Measurements from ENCODE around the gene CLIC4. TPM values are rescaled to one million over a fixed set of nuclear protein-coding genes. Genes with fewer than 3 reads are reported as not detected.
"Not testable (repeated sequence)": the region's sequence is repeated elsewhere in the genome, so short reads cannot be mapped to it uniquely, and the experiment has no call there.

Gene CLIC4
- total and polyA plus RNA-seq, 2 donors (not counting 1 experiment from before 2014, with no cell fraction given) = 28.5 to 123 TPM

GRCh38 chr1:24822887-24823286 lies 77.6 kb downstream of the CLIC4 start:
- H3K27me3 Mint-ChIP-seq = no peaks in the 10 kb centered on the region
- H3K4me2 ChIP-seq (replicated peaks; ENCODE audit: low read depth, low read length, poor library complexity, severe bottlenecking) = no peak overlapping the region
- no peaks in the 10 kb centered on the region for H3K27me3 ChIP-seq (replicated peaks in 1 of 4; ENCODE audit: control extremely low read depth in 1 of 4, control insufficient read depth in 3 of 4, insufficient read depth in 4 of 4, low read length in 3 of 4)
- H4K20me1 ChIP-seq (ENCODE audit: control insufficient read depth, insufficient read depth, low read length, poor library complexity, severe bottlenecking) = peaks cover 65% of the 10 kb centered on the region
- POLR2A ChIA-PET = interaction anchor here (0.7 to 1.2 kb wide), 2 partner anchors 19 to 314 kb away, joined by 6 to 8 read pairs; no protein-coding TSS in a partner anchor
- H3K4me3 Mint-ChIP-seq = no peak overlapping the region
- no peak overlapping the region for H3K27ac ChIP-seq (ENCODE audit: low read length in 2 of 2)
- CTCF ChIA-PET = interaction anchor here (0.7 to 16.1 kb wide), 5 partner anchors 8 to 154 kb away, joined by 3 to 579 read pairs (median 3); no protein-coding TSS in a partner anchor
- H3K79me2 ChIP-seq (ENCODE audit: control insufficient read depth, insufficient read depth, low read length) = peaks cover 83% of the 10 kb centered on the region
- TF ChIP-seq EZH2 (IDR thresholded peaks at IDR 0.05; ENCODE audit: borderline replicate concordance, insufficient read depth, low read depth, low read length, poor library complexity, severe bottlenecking) (no peak), CTCF (IDR thresholded peaks at IDR 0.05) (no peak)
- H3K4me1 ChIP-seq (ENCODE audit: control insufficient read depth in 2 of 2, insufficient read depth in 2 of 2, low read length in 2 of 2) = peaks cover 15 to 31% of the 10 kb centered on the region in 2 donors
- DNase-seq (no peak), ATAC-seq (ENCODE audit: low read depth) (no peak)
- H3K36me3 ChIP-seq (replicated peaks in 1 of 2; ENCODE audit: control extremely low read depth in 1 of 2, control insufficient read depth in 1 of 2, extremely low read depth in 1 of 2, insufficient read depth in 2 of 2, low read length in 1 of 2) = peaks cover 0 to 18% of the 10 kb centered on the region in 2 experiments
- no peak overlapping the region for H2AFZ ChIP-seq (ENCODE audit: insufficient read depth, low read depth, low read length, poor library complexity, severe bottlenecking)
- no peak overlapping the region for H3K4me3 ChIP-seq (ENCODE audit: control extremely low read depth in 1 of 5, extremely low read depth in 1 of 5, insufficient read depth in 1 of 5, low read depth in 2 of 5, low read length in 4 of 5)
- no peaks in the 10 kb centered on the region for H3K9me3 Mint-ChIP-seq (ENCODE audit: insufficient read depth)
- H3K27ac Mint-ChIP-seq = no peak overlapping the region
- intact Hi-C loops (cut with micrococcal nuclease) = no loop called here
- H3K4me1 Mint-ChIP-seq = peaks cover 63% of the 10 kb centered on the region
- peaks cover 0 to 4% (median 0%) of the 10 kb centered on the region in 3 donors for H3K9me3 ChIP-seq (ENCODE audit: control extremely low read depth in 1 of 3, control insufficient read depth in 2 of 3, insufficient read depth in 1 of 3, low read length in 2 of 3)
- H3K9ac ChIP-seq (ENCODE audit: low read length) = no peak overlapping the region

GRCh38 chr1:24823486-24823885 lies 78.2 kb downstream of the CLIC4 start:
- H3K9ac ChIP-seq (ENCODE audit: low read length); H2AFZ ChIP-seq (ENCODE audit: insufficient read depth, low read depth, low read length, poor library complexity, severe bottlenecking); H3K27ac ChIP-seq (ENCODE audit: low read length in 2 of 2); H3K4me3 ChIP-seq (ENCODE audit: control extremely low read depth in 1 of 5, extremely low read depth in 1 of 5, insufficient read depth in 1 of 5, low read depth in 2 of 5, low read length in 4 of 5); H3K9me3 Mint-ChIP-seq (ENCODE audit: insufficient read depth); H3K9me3 ChIP-seq (ENCODE audit: control extremely low read depth in 1 of 3, control insufficient read depth in 2 of 3, insufficient read depth in 1 of 3, low read length in 2 of 3); H3K27ac Mint-ChIP-seq; H3K27me3 Mint-ChIP-seq; H3K4me2 ChIP-seq (replicated peaks; ENCODE audit: low read depth, low read length, poor library complexity, severe bottlenecking); ATAC-seq (ENCODE audit: low read depth); DNase-seq; intact Hi-C loops (cut with micrococcal nuclease); H3K27me3 ChIP-seq (replicated peaks in 1 of 4; ENCODE audit: control extremely low read depth in 1 of 4, control insufficient read depth in 3 of 4, insufficient read depth in 4 of 4, low read length in 3 of 4); H3K4me3 Mint-ChIP-seq: not testable (repeated sequence)
- ChIA-PET POLR2A (interaction anchor here (0.6 to 1.2 kb wide), 4 partner anchors 9 to 315 kb away, joined by 3 to 8 read pairs (median 5); no protein-coding TSS in a partner anchor), CTCF (interaction anchor here (0.7 to 16.1 kb wide), 5 partner anchors 12 to 150 kb away, joined by 3 to 579 read pairs (median 3); partner anchors contain the start of gene CLIC4)
- Histone ChIP-seq H4K20me1 (ENCODE audit: control insufficient read depth, insufficient read depth, low read length, poor library complexity, severe bottlenecking) (peaks cover 60% of the 10 kb centered on the region), H3K4me1 (ENCODE audit: control insufficient read depth in 2 of 2, insufficient read depth in 2 of 2, low read length in 2 of 2) (peaks cover 19 to 37% of the 10 kb centered on the region in 2 donors), H3K36me3 (replicated peaks in 1 of 2; ENCODE audit: control extremely low read depth in 1 of 2, control insufficient read depth in 1 of 2, extremely low read depth in 1 of 2, insufficient read depth in 2 of 2, low read length in 1 of 2) (peaks cover 0 to 18% of the 10 kb centered on the region in 2 experiments), H3K79me2 (ENCODE audit: control insufficient read depth, insufficient read depth, low read length) (peaks cover 83% of the 10 kb centered on the region)
- H3K4me1 Mint-ChIP-seq = peaks cover 67% of the 10 kb centered on the region
- 96% methylated on average over 8 of the region's 12 CpGs for WGBS (ENCODE audit: insufficient coverage)

Data from B cell (primary cell).